Neural cell (in vitro differentiated cells): Measurements from ENCODE around the gene DUS3L. TPM values are rescaled to one million over a fixed set of nuclear protein-coding genes. Genes with fewer than 3 reads are reported as not detected.

Source experiments
- H2AFZ ChIP-seq: fragments of 200-600, 300-800 bp; sonication (generic), shearing (Covaris generic); 2 replicates; pipeline ENCODE4 v1.6.0; 2014; ENCODE audit warnings: low read depth, mild to moderate bottlenecking, antibody characterized with exemption, low read length, moderate library complexity
- H3F3A ChIP-seq: fragments of 200-600 bp; shearing (Covaris generic); 2 replicates; pipeline ENCODE4 v1.6.1; 2016; ENCODE audit warnings: mild to moderate bottlenecking, moderate library complexity, mixed read lengths, antibody characterized with exemption, low read length; ENCODE audit not compliant: insufficient read depth, poor library complexity, severe bottlenecking
- H3K27ac ChIP-seq: fragments of 200-600, 300-800 bp; sonication (generic), shearing (Covaris generic); 2 replicates; pipeline ENCODE4 v1.5.1; 2014; ENCODE audit warnings: mild to moderate bottlenecking, low read length, moderate library complexity
- H3K27me3 ChIP-seq: fragments of 300-800, 200-600 bp; sonication (generic), shearing (Covaris generic); 2 replicates; pipeline ENCODE4 v1.6.0; 2014; ENCODE audit warnings: mild to moderate bottlenecking, low read depth, low read length, moderate library complexity; ENCODE audit not compliant: insufficient read depth
- H3K36me3 ChIP-seq: fragments of 300-800, 200-600 bp; sonication (generic), shearing (Covaris generic); 2 replicates; pipeline ENCODE4 v1.5.1; 2014; ENCODE audit warnings: mild to moderate bottlenecking, antibody characterized with exemption, low read length, moderate library complexity; ENCODE audit not compliant: insufficient read depth
- H3K4me2 ChIP-seq: fragments of 300-800, 200-600 bp; sonication (generic), shearing (Covaris generic); 2 replicates; pipeline ENCODE4 v1.6.0; 2014; ENCODE audit warnings: mild to moderate bottlenecking, low read length
- H3K4me3 ChIP-seq: fragments of 300-800, 200-600 bp; sonication (generic), shearing (Covaris generic); 2 replicates; pipeline ENCODE4 v1.5.1; 2014; ENCODE audit warnings: mild to moderate bottlenecking, low read length, moderate library complexity
- H3K79me2 ChIP-seq: fragments of 200-600 bp; shearing (Covaris generic); replicated peaks from 2 replicates; pipeline ENCODE4 v1.6.0; 2014; ENCODE audit warnings: mild to moderate bottlenecking, low read length, moderate library complexity; ENCODE audit not compliant: insufficient read depth
- H3K9ac ChIP-seq: fragments of 300-800, 200-600 bp; sonication (generic), shearing (Covaris generic); 2 replicates; pipeline ENCODE4 v1.6.1; 2016; ENCODE audit warnings: mild to moderate bottlenecking, low read length, mixed read lengths
- H3K9me2 ChIP-seq: fragments of 200-600 bp; shearing (Covaris generic); 2 replicates; pipeline ENCODE4 v1.6.1; 2016; ENCODE audit warnings: mild to moderate bottlenecking, low read length, mixed read lengths; ENCODE audit not compliant: insufficient read depth
- H3K9me3 ChIP-seq: fragments of 200-600, 300-800 bp; sonication (generic), shearing (Covaris generic); 2 replicates; pipeline ENCODE4 v1.6.1; 2016; ENCODE audit warnings: mild to moderate bottlenecking, mixed run types, low read length, moderate library complexity, mixed read lengths
- H4K20me1 ChIP-seq: fragments of 200-600 bp; shearing (Covaris generic); 2 replicates; pipeline ENCODE4 v1.6.1; 2016; ENCODE audit warnings: mild to moderate bottlenecking, mixed run types; ENCODE audit not compliant: insufficient read depth
- EP300 ChIP-seq: fragments of 450-650 bp; conservative IDR thresholded peaks from 2 replicates; pipeline ENCODE4 v1.6.1; 2014; ENCODE audit warnings: antibody characterized with exemption, mild to moderate bottlenecking, moderate library complexity; ENCODE audit not compliant: poor library complexity, severe bottlenecking
- EZH2 ChIP-seq: fragments of 200-600, 300-800 bp; shearing (Covaris generic), sonication (generic); IDR thresholded peaks from 2 replicates; pipeline ENCODE4 v1.6.1; 2014; ENCODE audit warnings: antibody characterized with exemption, low read length, borderline replicate concordance, mild to moderate bottlenecking; ENCODE audit not compliant: insufficient read depth, poor library complexity, severe bottlenecking
- MXI1 ChIP-seq: fragments of 450-650 bp; conservative IDR thresholded peaks from 2 replicates; pipeline ENCODE4 v1.6.1; 2014; ENCODE audit warnings: antibody characterized with exemption, mild to moderate bottlenecking; ENCODE audit not compliant: poor library complexity, severe bottlenecking
- POLR2AphosphoS5 ChIP-seq: IDR thresholded peaks from 2 replicates; pipeline ENCODE4 v1.6.1; 2012
- RAD21 ChIP-seq: fragments of 450-650 bp; conservative IDR thresholded peaks from 2 replicates; pipeline ENCODE4 v1.6.1; 2014; ENCODE audit warnings: antibody characterized with exemption, mild to moderate bottlenecking, moderate library complexity
- SMC3 ChIP-seq: fragments of 450-650 bp; conservative IDR thresholded peaks from 2 replicates; pipeline ENCODE4 v1.6.1; 2014; ENCODE audit warnings: antibody characterized with exemption, mild to moderate bottlenecking, moderate library complexity; ENCODE audit not compliant: poor library complexity
- TAF1 ChIP-seq: IDR thresholded peaks from 2 replicates; pipeline ENCODE4 v1.6.1; 2012; ENCODE audit warnings: low read depth
- polyA plus RNA-seq: library from polyadenylated mRNA; depleted of rRNA; stranded (reverse); fragments of >200 nt; gene quantifications from 2 replicates; pipeline ENCODE4 v1.2.3, GENCODE V29; 2014
- TF ChIP-seq, protein P1 (sequence below): IDR thresholded peaks from 2 replicates; pipeline ENCODE4 v1.6.1; 2012; ENCODE audit warnings: borderline replicate concordance
- TF ChIP-seq, protein P2 (sequence below): fragments of 450-650 bp; IDR thresholded peaks from 2 replicates; pipeline ENCODE4 v1.5.1; 2014; ENCODE audit warnings: antibody characterized with exemption, mild to moderate bottlenecking, moderate library complexity; ENCODE audit not compliant: poor library complexity, severe bottlenecking

Gene DUS3L
- polyA plus RNA-seq, 1 donor from 2014 or later: 34.2 TPM

DNA sequence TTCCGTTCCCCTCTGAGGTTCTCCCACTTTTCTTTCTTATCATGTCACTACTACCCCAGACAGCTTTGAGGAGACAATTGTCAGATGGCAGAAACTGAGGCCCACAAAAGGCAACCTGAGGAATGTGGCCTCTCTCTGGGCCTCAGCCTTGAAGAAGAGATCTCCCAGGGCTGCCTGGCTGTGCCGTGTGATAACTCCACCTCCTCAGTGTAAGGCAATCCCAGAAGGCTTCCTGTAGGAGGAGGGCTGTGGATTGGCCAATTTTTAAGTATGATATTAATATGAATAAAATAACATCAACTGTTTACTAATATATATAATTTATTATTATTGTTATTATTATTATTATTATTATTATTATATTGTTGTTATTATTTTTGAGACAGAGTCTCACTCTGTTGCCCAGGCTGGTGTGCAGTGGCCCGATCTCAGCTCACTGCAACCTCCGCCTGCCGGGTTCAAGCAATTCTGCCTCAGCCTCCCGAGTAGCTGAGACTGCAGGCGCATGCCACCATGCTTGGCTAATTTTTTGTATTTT lies 4.5 kb upstream of the DUS3L start:
- H3K4me2 ChIP-seq: no peak overlapping the region
- no peaks in the 10 kb centered on the region for H3K27me3 ChIP-seq
- no peak overlapping the region for H2AFZ ChIP-seq
- H3K36me3 ChIP-seq: no peaks in the 10 kb centered on the region
- H3F3A ChIP-seq: no peaks in the 10 kb centered on the region
- no peak overlapping the region for H3K4me3 ChIP-seq
- H3K9ac ChIP-seq: no peak overlapping the region
- H3K9me2 ChIP-seq: no peaks in the 10 kb centered on the region
- no peak overlapping the region for H3K27ac ChIP-seq
- H3K9me3 ChIP-seq: no peaks in the 10 kb centered on the region
- H3K79me2 ChIP-seq: no peaks in the 10 kb centered on the region
- H4K20me1 ChIP-seq: no peaks in the 10 kb centered on the region
- TF ChIP-seq SMC3 (no peak), RAD21 (no peak), EZH2 (no peak), POLR2AphosphoS5 (no peak), MXI1 (no peak), TAF1 (no peak), EP300 (no peak)
- TF ChIP-seq, protein P1, sequence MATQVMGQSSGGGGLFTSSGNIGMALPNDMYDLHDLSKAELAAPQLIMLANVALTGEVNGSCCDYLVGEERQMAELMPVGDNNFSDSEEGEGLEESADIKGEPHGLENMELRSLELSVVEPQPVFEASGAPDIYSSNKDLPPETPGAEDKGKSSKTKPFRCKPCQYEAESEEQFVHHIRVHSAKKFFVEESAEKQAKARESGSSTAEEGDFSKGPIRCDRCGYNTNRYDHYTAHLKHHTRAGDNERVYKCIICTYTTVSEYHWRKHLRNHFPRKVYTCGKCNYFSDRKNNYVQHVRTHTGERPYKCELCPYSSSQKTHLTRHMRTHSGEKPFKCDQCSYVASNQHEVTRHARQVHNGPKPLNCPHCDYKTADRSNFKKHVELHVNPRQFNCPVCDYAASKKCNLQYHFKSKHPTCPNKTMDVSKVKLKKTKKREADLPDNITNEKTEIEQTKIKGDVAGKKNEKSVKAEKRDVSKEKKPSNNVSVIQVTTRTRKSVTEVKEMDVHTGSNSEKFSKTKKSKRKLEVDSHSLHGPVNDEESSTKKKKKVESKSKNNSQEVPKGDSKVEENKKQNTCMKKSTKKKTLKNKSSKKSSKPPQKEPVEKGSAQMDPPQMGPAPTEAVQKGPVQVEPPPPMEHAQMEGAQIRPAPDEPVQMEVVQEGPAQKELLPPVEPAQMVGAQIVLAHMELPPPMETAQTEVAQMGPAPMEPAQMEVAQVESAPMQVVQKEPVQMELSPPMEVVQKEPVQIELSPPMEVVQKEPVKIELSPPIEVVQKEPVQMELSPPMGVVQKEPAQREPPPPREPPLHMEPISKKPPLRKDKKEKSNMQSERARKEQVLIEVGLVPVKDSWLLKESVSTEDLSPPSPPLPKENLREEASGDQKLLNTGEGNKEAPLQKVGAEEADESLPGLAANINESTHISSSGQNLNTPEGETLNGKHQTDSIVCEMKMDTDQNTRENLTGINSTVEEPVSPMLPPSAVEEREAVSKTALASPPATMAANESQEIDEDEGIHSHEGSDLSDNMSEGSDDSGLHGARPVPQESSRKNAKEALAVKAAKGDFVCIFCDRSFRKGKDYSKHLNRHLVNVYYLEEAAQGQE: no peak
- TF ChIP-seq, protein P2, sequence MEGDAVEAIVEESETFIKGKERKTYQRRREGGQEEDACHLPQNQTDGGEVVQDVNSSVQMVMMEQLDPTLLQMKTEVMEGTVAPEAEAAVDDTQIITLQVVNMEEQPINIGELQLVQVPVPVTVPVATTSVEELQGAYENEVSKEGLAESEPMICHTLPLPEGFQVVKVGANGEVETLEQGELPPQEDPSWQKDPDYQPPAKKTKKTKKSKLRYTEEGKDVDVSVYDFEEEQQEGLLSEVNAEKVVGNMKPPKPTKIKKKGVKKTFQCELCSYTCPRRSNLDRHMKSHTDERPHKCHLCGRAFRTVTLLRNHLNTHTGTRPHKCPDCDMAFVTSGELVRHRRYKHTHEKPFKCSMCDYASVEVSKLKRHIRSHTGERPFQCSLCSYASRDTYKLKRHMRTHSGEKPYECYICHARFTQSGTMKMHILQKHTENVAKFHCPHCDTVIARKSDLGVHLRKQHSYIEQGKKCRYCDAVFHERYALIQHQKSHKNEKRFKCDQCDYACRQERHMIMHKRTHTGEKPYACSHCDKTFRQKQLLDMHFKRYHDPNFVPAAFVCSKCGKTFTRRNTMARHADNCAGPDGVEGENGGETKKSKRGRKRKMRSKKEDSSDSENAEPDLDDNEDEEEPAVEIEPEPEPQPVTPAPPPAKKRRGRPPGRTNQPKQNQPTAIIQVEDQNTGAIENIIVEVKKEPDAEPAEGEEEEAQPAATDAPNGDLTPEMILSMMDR: no peak

DNA sequence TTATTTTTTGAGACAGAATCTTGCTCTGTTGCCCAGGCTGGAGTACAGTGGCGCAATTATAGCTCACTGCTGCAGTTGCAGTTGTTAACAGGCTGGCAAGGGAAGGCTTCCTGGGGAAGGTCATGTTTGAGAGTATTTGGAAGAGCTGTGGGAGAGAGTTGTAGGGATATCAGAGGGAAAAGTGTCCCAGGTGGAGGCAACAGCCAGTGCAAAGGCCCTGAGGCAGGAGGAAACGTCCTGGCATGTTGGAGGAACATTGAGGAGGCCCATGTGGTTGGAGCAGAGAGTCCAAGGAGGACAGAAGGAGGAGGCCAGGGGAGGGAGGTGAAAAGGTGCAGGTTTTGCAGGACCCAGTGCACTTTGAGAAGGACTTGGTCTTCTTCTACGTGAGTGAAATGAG lies 2.2 kb upstream of the DUS3L start:
- no peaks in the 10 kb centered on the region for H3F3A ChIP-seq
- H4K20me1 ChIP-seq: no peaks in the 10 kb centered on the region
- no peaks in the 10 kb centered on the region for H3K9me3 ChIP-seq
- H3K27me3 ChIP-seq: no peaks in the 10 kb centered on the region
- H3K9me2 ChIP-seq: no peaks in the 10 kb centered on the region
- no peak for TF ChIP-seq SMC3
- TF ChIP-seq, protein P1: no peak
- no peak for TF ChIP-seq RAD21
- no peak for TF ChIP-seq POLR2AphosphoS5
- TF ChIP-seq EP300: no peak
- TF ChIP-seq TAF1: no peak
- TF ChIP-seq MXI1: no peak
- no peak for TF ChIP-seq EZH2
- no peak overlapping the region for H3K4me2 ChIP-seq
- no peak overlapping the region for H2AFZ ChIP-seq
- H3K36me3 ChIP-seq: no peaks in the 10 kb centered on the region
- no peak overlapping the region for H3K9ac ChIP-seq
- no peak overlapping the region for H3K27ac ChIP-seq
- H3K79me2 ChIP-seq: no peaks in the 10 kb centered on the region
- H3K4me3 ChIP-seq: no peak overlapping the region
